Esophagus squamous epithelium (tissue), 5 donors: ENCODE data around the gene CHST11. TPM values are rescaled to one million over a fixed set of nuclear protein-coding genes. Genes with fewer than 3 reads are reported as not detected.

ENCODE experiments used
- DNase-seq: peaks from one replicate; lab custom pipeline; 2025; lab: John Stamatoyannopoulos, UW
- H3K27ac ChIP-seq, 4 donors: fragments of 200-600 bp; sonication (generic); one replicate each; pipeline ENCODE4 v1.5.1; 2016 to 2019; ENCODE audit warnings: mild to moderate bottlenecking in 1 of 4
- H3K27me3 ChIP-seq, 4 donors: fragments of 200-600 bp; sonication (generic); 1 replicate in 3 of 4; 2 replicates in 1 of 4; pipeline versions ENCODE4 v1.5.1 to v1.6.0; 2017 to 2021; ENCODE audit warnings: antibody characterized with exemption in 1 of 4
- H3K36me3 ChIP-seq, 3 donors: fragments of 200-600 bp; sonication (generic); one replicate each; pipeline ENCODE4 v1.5.1; 2016 to 2019
- H3K4me1 ChIP-seq, 3 donors: fragments of 200-600 bp; sonication (generic); one replicate each; pipeline ENCODE4 v1.5.1; 2017 to 2019
- H3K4me3 ChIP-seq, 4 donors: fragments of 200-600 bp; sonication (generic); 1 replicate in 3 of 4; 2 replicates in 1 of 4; pipeline ENCODE4 v1.5.1; 2016 to 2019; ENCODE audit warnings: mild to moderate bottlenecking in 2 of 4, moderate library complexity in 1 of 4
- H3K9me3 ChIP-seq, 3 donors: fragments of 200-600 bp; sonication (generic); one replicate each; pipeline ENCODE4 v1.5.1; 2016 to 2019
- POLR2A ChIP-seq, 4 donors: fragments of 450-650 bp; IDR thresholded peaks; one replicate each; pipeline ENCODE4 v1.6.1; 2017; ENCODE audit warnings: antibody characterized with exemption in 4 of 4, mild to moderate bottlenecking in 4 of 4, moderate library complexity in 3 of 4
- WGBS, 2 donors: methylation state at CpG; one replicate each; pipeline ENCODE4 v1.1.5; 2018; 5-methylcytosine and 5-hydroxymethylcytosine counted together
- intact Hi-C: fragments of 100-400 bp; cut with DNase I; formaldehyde crosslinking; loops from one replicate; pipeline ENCODE4 v1.15.0; 2022
- total RNA-seq, 4 donors: library from RNA; depleted of rRNA; stranded (reverse); fragments of >200 nt; gene quantifications; one replicate each; pipeline ENCODE4 v1.1.0, GENCODE V29; 2016
- TF ChIP-seq, protein P1 (sequence below), 6 experiments: fragments of 450-650 bp in 4 of 6; fragments of 200-600 bp in 2 of 6; sonication (generic) in 2 of 6; IDR thresholded peaks; one replicate each; pipeline ENCODE4 v1.5.1; 2016 to 2019; ENCODE audit warnings: antibody characterized with exemption in 6 of 6, mild to moderate bottlenecking in 4 of 6, moderate library complexity in 4 of 6
- donor health status: DM: yes; HTN: yes; CAD: no.

CHST11 gene
- total RNA-seq, 4 donors from 2014 or later: 6.3 to 12.6 (median 10.3) TPM

DNA sequence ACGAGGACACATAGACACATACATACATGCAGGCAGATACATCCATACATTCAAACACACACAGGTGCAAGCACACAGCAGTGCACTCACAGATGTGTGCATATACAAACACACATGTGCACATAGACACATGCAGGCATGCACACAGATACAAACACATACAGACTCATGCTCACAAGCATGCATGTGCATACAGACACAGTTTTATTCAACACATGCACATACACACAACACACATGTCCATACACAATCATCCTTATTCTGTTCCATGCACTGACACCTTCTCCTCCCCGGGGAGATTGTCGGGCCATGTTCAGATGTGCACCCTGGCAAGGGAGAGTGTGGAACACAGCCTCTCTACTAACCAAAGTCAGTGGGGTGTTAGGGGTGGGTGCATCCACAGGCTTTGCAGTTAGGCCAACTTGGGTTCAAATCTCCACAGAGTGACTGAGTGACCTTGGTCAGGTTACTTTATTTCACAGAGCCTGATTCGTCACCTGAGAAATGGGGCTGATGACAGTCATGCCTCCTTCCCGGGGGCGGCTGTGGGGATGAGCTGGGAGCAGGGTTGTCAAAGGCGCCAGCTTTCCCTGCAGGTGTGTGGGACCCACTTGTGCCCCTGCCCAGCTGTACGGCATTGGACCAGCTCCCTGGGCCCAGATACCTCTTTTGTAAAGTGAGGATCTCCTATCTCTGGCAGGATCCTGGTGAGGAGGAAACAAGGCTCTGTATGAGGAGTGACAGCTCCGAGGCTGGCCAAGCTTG, 251.2 kb downstream of the CHST11 start:
- Histone ChIP-seq H3K4me1 (peaks cover 0 to 20% (median 3%) of the 10 kb centered on the region in 3 donors), H3K27me3 (no peaks in the 10 kb centered on the region), H3K9me3 (no peaks in the 10 kb centered on the region), H3K4me3 (no peak overlapping the region), H3K27ac (no peak overlapping the region), H3K36me3 (no peaks in the 10 kb centered on the region)
- WGBS, 2 donors: 93 to 95% methylated on average over 7 to 9 of the region's 9 CpGs
- DNase-seq: no peak
- intact Hi-C loops: no loop called here
- TF ChIP-seq, protein P1, sequence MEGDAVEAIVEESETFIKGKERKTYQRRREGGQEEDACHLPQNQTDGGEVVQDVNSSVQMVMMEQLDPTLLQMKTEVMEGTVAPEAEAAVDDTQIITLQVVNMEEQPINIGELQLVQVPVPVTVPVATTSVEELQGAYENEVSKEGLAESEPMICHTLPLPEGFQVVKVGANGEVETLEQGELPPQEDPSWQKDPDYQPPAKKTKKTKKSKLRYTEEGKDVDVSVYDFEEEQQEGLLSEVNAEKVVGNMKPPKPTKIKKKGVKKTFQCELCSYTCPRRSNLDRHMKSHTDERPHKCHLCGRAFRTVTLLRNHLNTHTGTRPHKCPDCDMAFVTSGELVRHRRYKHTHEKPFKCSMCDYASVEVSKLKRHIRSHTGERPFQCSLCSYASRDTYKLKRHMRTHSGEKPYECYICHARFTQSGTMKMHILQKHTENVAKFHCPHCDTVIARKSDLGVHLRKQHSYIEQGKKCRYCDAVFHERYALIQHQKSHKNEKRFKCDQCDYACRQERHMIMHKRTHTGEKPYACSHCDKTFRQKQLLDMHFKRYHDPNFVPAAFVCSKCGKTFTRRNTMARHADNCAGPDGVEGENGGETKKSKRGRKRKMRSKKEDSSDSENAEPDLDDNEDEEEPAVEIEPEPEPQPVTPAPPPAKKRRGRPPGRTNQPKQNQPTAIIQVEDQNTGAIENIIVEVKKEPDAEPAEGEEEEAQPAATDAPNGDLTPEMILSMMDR (IDR thresholded peaks at IDR 0.05): no peak

DNA sequence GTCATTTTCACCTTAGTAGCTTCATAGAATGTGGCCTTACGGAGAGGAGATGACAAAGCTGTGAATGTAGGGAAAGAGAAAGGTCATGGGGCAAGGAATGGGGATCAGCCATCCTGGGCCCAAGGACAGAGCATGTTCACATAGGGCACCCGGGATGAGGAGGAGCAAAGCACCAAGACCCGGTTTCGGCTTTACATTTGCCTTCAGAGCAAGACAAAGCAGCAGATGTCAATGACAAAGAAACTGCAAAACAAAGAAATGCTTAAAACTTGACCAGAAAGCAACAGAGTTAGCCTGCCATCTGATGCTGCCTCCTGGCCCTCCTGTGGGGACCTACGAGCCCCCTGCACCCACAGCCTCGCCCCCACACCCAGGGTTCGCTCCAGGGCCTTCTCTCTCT, 252.1 kb downstream of the CHST11 start:
- no peak overlapping the region for H3K4me3 ChIP-seq
- WGBS, 2 donors: 85% methylated on average over 7 of the region's 7 CpGs
- H3K36me3 ChIP-seq: no peaks in the 10 kb centered on the region
- DNase-seq: no peak
- H3K9me3 ChIP-seq: no peaks in the 10 kb centered on the region
- no peaks in the 10 kb centered on the region for H3K27me3 ChIP-seq
- H3K4me1 ChIP-seq: peaks cover 0 to 20% (median 3%) of the 10 kb centered on the region in 3 donors
- intact Hi-C loops: no loop called here
- H3K27ac ChIP-seq: no peak overlapping the region
- TF ChIP-seq, protein P1 (IDR thresholded peaks at IDR 0.05): no peak
- TF ChIP-seq POLR2A (IDR thresholded peaks at IDR 0.05): no peak

DNA sequence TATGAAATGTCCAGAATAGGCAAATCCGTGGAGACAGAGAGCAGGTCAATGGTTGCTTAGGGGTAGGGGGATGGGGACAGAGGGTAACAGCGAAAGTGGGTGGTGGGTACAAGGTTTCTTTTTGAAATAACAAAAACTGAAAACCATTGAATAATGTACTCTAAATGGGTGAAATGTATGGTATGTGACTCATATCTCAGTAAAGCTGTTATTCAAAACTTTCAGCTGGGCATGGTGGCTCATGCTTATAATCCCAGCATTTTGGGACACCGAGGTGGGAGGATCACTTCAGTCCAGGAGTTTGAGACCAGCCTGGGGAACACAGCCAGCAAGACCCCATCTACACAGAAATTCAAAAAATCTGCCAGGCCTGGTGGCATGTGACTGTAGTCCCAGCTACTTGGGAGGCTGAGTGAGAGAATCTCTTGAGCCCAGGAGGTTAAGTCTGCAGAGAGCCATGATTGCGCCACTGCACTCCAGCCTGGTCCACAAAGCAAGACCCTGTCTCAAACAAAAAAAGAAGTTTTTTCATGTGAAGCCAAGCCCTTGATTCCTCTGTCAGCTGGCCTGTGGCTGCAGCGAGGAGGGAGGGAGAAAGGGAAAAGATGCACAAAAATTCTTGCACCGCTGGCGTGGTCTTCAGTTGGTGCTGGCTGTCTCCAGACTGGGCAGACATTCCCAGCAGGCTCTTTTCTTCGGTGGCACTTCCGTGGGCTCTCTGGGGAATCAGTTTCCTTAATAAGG, 253.1 kb downstream of the CHST11 start:
- no peaks in the 10 kb centered on the region for H3K9me3 ChIP-seq
- no peak overlapping the region for H3K4me3 ChIP-seq
- 80 to 84% methylated on average over 9 of the region's 9 CpGs for WGBS, 2 donors
- H3K4me1 ChIP-seq: peaks cover 0 to 20% (median 3%) of the 10 kb centered on the region in 3 donors
- H3K36me3 ChIP-seq: no peaks in the 10 kb centered on the region
- no peak for DNase-seq
- H3K27me3 ChIP-seq: no peaks in the 10 kb centered on the region
- intact Hi-C loops: no loop called here
- H3K27ac ChIP-seq: peak overlapping the region in 2 of 4 donors; percentile 60 to 69
- TF ChIP-seq, protein P1 (IDR thresholded peaks at IDR 0.05): no peak
- no peak for TF ChIP-seq POLR2A (IDR thresholded peaks at IDR 0.05)

DNA sequence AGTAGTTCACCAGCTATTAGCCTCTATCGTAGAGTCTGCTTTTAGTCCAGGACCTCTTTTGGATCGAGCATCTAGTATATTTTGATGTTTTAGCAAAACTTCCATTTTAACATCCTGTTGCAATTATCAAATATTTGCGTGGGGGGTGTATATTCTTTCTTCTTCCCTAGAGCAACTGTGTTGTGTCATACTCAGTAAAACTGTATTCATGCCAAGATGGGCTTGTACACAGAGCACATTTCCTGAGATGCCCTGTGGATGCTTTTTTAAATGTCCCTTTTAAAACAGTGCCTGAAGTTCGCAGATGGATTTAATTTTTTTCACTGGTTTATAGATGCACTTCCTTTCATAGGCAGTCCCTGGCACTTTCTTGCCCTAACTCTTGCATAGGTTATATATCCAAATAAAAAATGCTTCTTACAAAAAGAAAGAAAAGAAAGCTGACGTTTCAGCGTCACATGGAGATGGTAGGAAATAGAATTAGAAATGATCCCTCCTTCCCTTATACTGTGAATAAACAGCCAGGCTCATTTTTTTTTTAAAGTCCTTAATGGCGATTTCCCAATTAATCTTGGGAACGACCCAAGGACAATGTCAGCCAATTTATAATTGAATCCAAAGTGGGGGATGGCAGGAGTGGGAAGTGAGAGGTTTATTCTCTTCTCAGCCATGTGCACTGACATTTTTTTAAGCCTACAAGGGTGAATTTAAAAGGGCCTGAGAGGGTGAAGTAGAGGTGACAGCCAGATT, 254.4 kb downstream of the CHST11 start:
- 34 to 39% methylated on average over 8 of the region's 8 CpGs for WGBS, 2 donors
- TF ChIP-seq POLR2A (IDR thresholded peaks at IDR 0.05): no peak
- TF ChIP-seq, protein P1 (IDR thresholded peaks at IDR 0.05): no peak
- peak overlapping the region in 3 of 4 donors; percentile 38 to 69 (median 60) for H3K27ac ChIP-seq
- intact Hi-C loops: no loop called here
- H3K9me3 ChIP-seq: no peaks in the 10 kb centered on the region
- DNase-seq: no peak
- no peaks in the 10 kb centered on the region for H3K36me3 ChIP-seq
- H3K4me1 ChIP-seq: peaks cover 0 to 27% (median 3%) of the 10 kb centered on the region in 3 donors
- no peak overlapping the region for H3K4me3 ChIP-seq
- no peaks in the 10 kb centered on the region for H3K27me3 ChIP-seq
